Spleen (tissue), 7 donors: ENCODE results near the gene ZSCAN20.

Source experiments
- POLR2A ChIP-seq, 3 donors: fragments of 450-650 bp; IDR thresholded peaks; one replicate each; pipeline ENCODE4 v1.5.1; 2017; ENCODE audit warnings: antibody characterized with exemption in 3 of 3, mild to moderate bottlenecking in 1 of 3
- TF ChIP-seq, protein P1 (sequence below), 11 experiments: fragments of 200-600 bp in 7 of 11; fragments of 450-650 bp in 4 of 11; sonication (generic) in 4 of 11; IDR thresholded peaks in 8 of 11; conservative IDR thresholded peaks in 3 of 11; 1 replicate in 7 of 11; 2 replicates in 4 of 11; pipeline versions ENCODE4 v1.4.0 to v1.8.0; 2016 to 2021; ENCODE audit warnings: antibody characterized with exemption in 11 of 11, inconsistent platforms in 4 of 11, mild to moderate bottlenecking in 1 of 11
- donor health status: DM: no; HTN: no; CAD: no; lungs with moderate emphysema.
- donor health status: DM: no; HTN: no; CAD: no.
- donor health status: DM: no; HTN: no; CAD: no.

DNA sequence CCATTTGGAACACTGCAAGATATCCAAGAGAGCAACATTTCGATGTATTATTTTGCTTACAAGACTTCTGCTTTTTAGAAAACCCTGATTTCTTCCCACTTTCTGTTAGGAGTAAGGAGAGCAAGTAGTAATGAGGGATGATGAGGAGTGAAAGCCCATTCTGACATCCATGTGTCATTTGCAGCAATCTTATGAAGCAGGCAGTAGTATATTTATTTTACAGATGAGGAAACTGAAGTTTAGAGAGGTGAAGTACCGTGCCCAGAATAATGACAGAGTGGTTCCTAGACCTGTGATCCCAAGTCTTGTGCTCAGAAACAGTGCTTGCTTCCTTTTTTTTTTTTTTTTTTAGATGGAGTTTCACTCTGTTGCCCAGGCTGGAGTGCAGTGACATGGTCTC lies 7.1 kb upstream of the ZSCAN20 start:
- TF ChIP-seq, protein P1, sequence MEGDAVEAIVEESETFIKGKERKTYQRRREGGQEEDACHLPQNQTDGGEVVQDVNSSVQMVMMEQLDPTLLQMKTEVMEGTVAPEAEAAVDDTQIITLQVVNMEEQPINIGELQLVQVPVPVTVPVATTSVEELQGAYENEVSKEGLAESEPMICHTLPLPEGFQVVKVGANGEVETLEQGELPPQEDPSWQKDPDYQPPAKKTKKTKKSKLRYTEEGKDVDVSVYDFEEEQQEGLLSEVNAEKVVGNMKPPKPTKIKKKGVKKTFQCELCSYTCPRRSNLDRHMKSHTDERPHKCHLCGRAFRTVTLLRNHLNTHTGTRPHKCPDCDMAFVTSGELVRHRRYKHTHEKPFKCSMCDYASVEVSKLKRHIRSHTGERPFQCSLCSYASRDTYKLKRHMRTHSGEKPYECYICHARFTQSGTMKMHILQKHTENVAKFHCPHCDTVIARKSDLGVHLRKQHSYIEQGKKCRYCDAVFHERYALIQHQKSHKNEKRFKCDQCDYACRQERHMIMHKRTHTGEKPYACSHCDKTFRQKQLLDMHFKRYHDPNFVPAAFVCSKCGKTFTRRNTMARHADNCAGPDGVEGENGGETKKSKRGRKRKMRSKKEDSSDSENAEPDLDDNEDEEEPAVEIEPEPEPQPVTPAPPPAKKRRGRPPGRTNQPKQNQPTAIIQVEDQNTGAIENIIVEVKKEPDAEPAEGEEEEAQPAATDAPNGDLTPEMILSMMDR (IDR thresholded peaks at IDR 0.05 in 8 of 11, conservative IDR thresholded peaks at IDR 0.05 in 3 of 11), result no peak
- TF ChIP-seq POLR2A (IDR thresholded peaks at IDR 0.05), result no peak
